K562 (cell line): ENCODE data around the gene TMEM107. TPM values are rescaled to one million over a fixed set of nuclear protein-coding genes. Genes with fewer than 3 reads are reported as not detected.

Experiments used
- BCOR ChIP-seq: fragments of 450-650 bp; IDR thresholded peaks from 2 replicates; pipeline ENCODE4 v1.6.1; 2016
- BDP1 ChIP-seq: IDR thresholded peaks from 3 replicates; pipeline ENCODE4 v1.6.1; 2011; ENCODE audit not compliant: insufficient read length, insufficient read depth
- CBX2 ChIP-seq: fragments of 200-600 bp; sonication (generic); IDR thresholded peaks from one replicate; pipeline ENCODE4 v1.6.1; 2012; ENCODE audit warnings: mild to moderate bottlenecking, low read length, inconsistent platforms; ENCODE audit not compliant: insufficient read depth, poor library complexity, severe bottlenecking
- CREB1 ChIP-seq, 2 experiments: sonication (generic) in 1 of 2; formaldehyde crosslinking in 1 of 2; IDR thresholded peaks; 2 replicates each; pipeline versions ENCODE4 v1.6.1 to v1.8.0; 2012 to 2022; ENCODE audit warnings: inconsistent platforms in 1 of 2, mild to moderate bottlenecking in 1 of 2, missing genetic modification reagents in 1 of 2, moderate library complexity in 1 of 2
- E2F3 ChIP-seq: fragments of 250-450 bp; sonication (Bioruptor Pico); IDR thresholded peaks from 2 replicates; pipeline ENCODE4 v1.4.0; 2020; ENCODE audit warnings: mild to moderate bottlenecking
- EP300 ChIP-seq: IDR thresholded peaks from 2 replicates; pipeline ENCODE4 v1.6.1; 2012; ENCODE audit warnings: low read length, improper control_type of control experiment
- ETV6 ChIP-seq, 3 experiments: fragments of 150-350 bp in 1 of 3; sonication (generic) in 1 of 3; formaldehyde crosslinking in 1 of 3; IDR thresholded peaks; 2 replicates each; pipeline versions ENCODE4 v1.6.1 to v1.8.0; 2014 to 2022; ENCODE audit warnings: borderline replicate concordance in 2 of 3, low read depth in 2 of 3, antibody characterized with exemption in 1 of 3, low read length in 1 of 3, mild to moderate bottlenecking in 1 of 3, missing genetic modification reagents in 1 of 3
- FOXA1 ChIP-seq: fragments of 450-650 bp; IDR thresholded peaks from 2 replicates; pipeline ENCODE4 v1.6.1; 2016; ENCODE audit warnings: mild to moderate bottlenecking, borderline replicate concordance
- HDAC6 ChIP-seq: IDR thresholded peaks from 2 replicates; pipeline ENCODE4 v1.6.1; 2012; ENCODE audit warnings: low read depth, mild to moderate bottlenecking, control low read depth, inconsistent platforms, low read length, moderate library complexity
- MEF2A ChIP-seq: IDR thresholded peaks from 2 replicates; pipeline ENCODE4 v1.6.1; 2011; ENCODE audit warnings: low read depth, mild to moderate bottlenecking, low read length, moderate library complexity; ENCODE audit not compliant: control insufficient read depth
- NFE2 ChIP-seq: IDR thresholded peaks from 2 replicates; pipeline ENCODE4 v1.6.1; 2014; ENCODE audit warnings: antibody characterized with exemption, low read depth
- NKRF ChIP-seq: fragments of 450-650 bp; IDR thresholded peaks from 2 replicates; pipeline ENCODE4 v1.6.1; 2016; ENCODE audit warnings: borderline replicate concordance
- POLR3G ChIP-seq: IDR thresholded peaks from 2 replicates; pipeline ENCODE4 v1.6.1; 2011; ENCODE audit not compliant: insufficient read length, insufficient replicate concordance; ENCODE audit errors: extremely low read depth
- RBM17 ChIP-seq: fragments of 200-400 bp; formaldehyde crosslinking; IDR thresholded peaks from 2 replicates; pipeline ENCODE4 v1.6.1; 2017; ENCODE audit warnings: low read depth, mild to moderate bottlenecking, low read length, borderline replicate concordance
- SMARCB1 ChIP-seq: IDR thresholded peaks from 2 replicates; pipeline ENCODE4 v1.6.1; 2011; ENCODE audit warnings: improper control_type of control experiment, low read depth; ENCODE audit not compliant: insufficient read length
- TAF15 ChIP-seq: fragments of 200-400 bp; formaldehyde crosslinking; IDR thresholded peaks from 2 replicates; pipeline ENCODE4 v1.6.1; 2017; ENCODE audit warnings: mild to moderate bottlenecking, low read depth, low read length, moderate library complexity
- U2AF2 ChIP-seq: fragments of 200-400 bp; formaldehyde crosslinking; optimal IDR thresholded peaks from 2 replicates; pipeline ENCODE3; 2017; ENCODE audit warnings: low read depth, mild to moderate bottlenecking, low read length
- ZKSCAN3 ChIP-seq: fragments of 250-450 bp; sonication (Bioruptor Pico); IDR thresholded peaks from 2 replicates; pipeline ENCODE4 v1.4.0; 2020
- ZNF197 ChIP-seq: fragments of 200-800 bp; sonication (Bioruptor generic); IDR thresholded peaks from 2 replicates; pipeline ENCODE4 v1.6.1; 2016; ENCODE audit warnings: low read depth, missing genetic modification characterization, missing compliant biosample characterization
- ZNF3 ChIP-seq: fragments of 250-450 bp; sonication (Bioruptor Pico); IDR thresholded peaks from 2 replicates; pipeline ENCODE4 v1.5.0; 2021; ENCODE audit warnings: mild to moderate bottlenecking, moderate library complexity
- ZNF436 ChIP-seq: fragments of 250-450, 450-650 bp; sonication (Bioruptor Pico); formaldehyde crosslinking; IDR thresholded peaks from 2 replicates; pipeline ENCODE4 v1.7.0; 2020; ENCODE audit warnings: mild to moderate bottlenecking
- ZNF511 ChIP-seq: sonication (generic); formaldehyde crosslinking; IDR thresholded peaks from 2 replicates; pipeline ENCODE4 v1.8.0; 2022; ENCODE audit warnings: mild to moderate bottlenecking, missing genetic modification reagents
- polyA plus RNA-seq, 8 experiments: library from polyadenylated mRNA; depleted of rRNA in 4 of 8; stranded (reverse) in 5 of 8; unstranded in 3 of 8; fragments of >200 nt; fragmentation: Nextera tagmentation in 2 of 8; fragmentation: Illumina TruSeq in 1 of 8; extraction: Ambion mirVana in 2 of 8; extraction: Trizol in 1 of 8; gene quantifications; 2 replicates each; pipeline versions ENCODE4 v1.2.1 to v1.2.3, GENCODE V29; 2011 to 2014; ENCODE audit warnings: inconsistent platforms in 1 of 8, missing spikeins in 1 of 8
- total RNA-seq, 7 experiments: library from RNA; depleted of rRNA in 6 of 7; stranded (reverse); fragments of >200 nt in 6 of 7; fragmentation: Illumina TruSeq in 2 of 7; extraction: Trizol in 2 of 7; gene quantifications; 2 replicates each; pipeline versions ENCODE4 v1.2.1 to v1.2.3, GENCODE V29; 2011 to 2021; ENCODE audit warnings: low replicate concordance in 1 of 7

The TMEM107 gene
- total and polyA plus RNA-seq, 9 of the 15 experiments (the other 6 are each of a cell fraction or from before 2014, with no cell fraction given), result 7.1 to 26.2 (median 16.9) TPM

GRCh38 chr17:8220783-8221662 lies 44.8 kb upstream of the TMEM107 start (continued):
- peak; percentile 65 for TF ChIP-seq BDP1
- peak; percentile 55; the same call in 1 of the 2 replicates for TF ChIP-seq ZNF511 (CRISPR knock-in tag)
- TF ChIP-seq U2AF2, result no peak
- TF ChIP-seq CBX2, result no peak
- TF ChIP-seq TAF15, result no peak
- peak; percentile 56 for TF ChIP-seq EP300
- TF ChIP-seq ETV6 (IDR thresholded peaks at IDR 0.05; ENCODE audit: borderline replicate concordance in 1 of 2, low read depth in 2 of 2, low read length in 1 of 2), result peak in 1 of 2 experiments; percentile 12; a peak in 1 of 4 replicates
- TF ChIP-seq ETV6 (CRISPR knock-in tag; IDR thresholded peaks at IDR 0.05; ENCODE audit: borderline replicate concordance), result no peak
- TF ChIP-seq E2F3 (CRISPR knock-in tag), result no peak
- no peak for TF ChIP-seq NKRF
- TF ChIP-seq ZNF197 (CRISPR knock-in tag), result 0 out of 2 replicates have a peak, but pooled peaks have one; percentile 43
- TF ChIP-seq ZNF436 (CRISPR knock-in tag), result no peak
- no peak for TF ChIP-seq ZKSCAN3 (CRISPR knock-in tag)
- no peak for TF ChIP-seq HDAC6
- no peak for TF ChIP-seq FOXA1
- no peak for TF ChIP-seq POLR3G
- TF ChIP-seq ZNF3 (CRISPR knock-in tag), result no peak
- peak; percentile 37; the same call in 1 of the 2 replicates for TF ChIP-seq NFE2
- TF ChIP-seq SMARCB1, result no peak
- TF ChIP-seq BCOR, result peak; percentile 54; the same call in 1 of the 2 replicates
- peak; percentile 35; the same call in 1 of the 2 replicates for TF ChIP-seq CREB1 (IDR thresholded peaks at IDR 0.05)
- peak; percentile 50 for TF ChIP-seq CREB1 (CRISPR knock-in tag; IDR thresholded peaks at IDR 0.05)
- no peak for TF ChIP-seq RBM17
- no peak for TF ChIP-seq MEF2A
